Measurements from ENCODE around the gene HECTD1.

GRCh38 chr14:31255286-31255685 lies 47.7 kb upstream of the HECTD1 start:
- TF ChIP-seq REST (IDR thresholded peaks at IDR 0.05; ENCODE audit: insufficient replicate concordance, low read depth) (no peak), CTCF (IDR thresholded peaks at IDR 0.05; ENCODE audit: insufficient read depth, low read length) (no peak), POLR2AphosphoS5 (IDR thresholded peaks at IDR 0.05; ENCODE audit: low read depth) (no peak), GABPA (IDR thresholded peaks at IDR 0.05; ENCODE audit: low read depth) (no peak)

Measured in HL-60 (cell line).